PC-3 (cell line): Measurements from ENCODE around the gene CTAGE8. TPM values are rescaled to one million over a fixed set of nuclear protein-coding genes. Genes with fewer than 3 reads are reported as not detected.
A peak's percentile ranks its signal among the peaks of the same experiment; 100 is the strongest.
"Not testable (repeated sequence)": the region's sequence is repeated elsewhere in the genome, so short reads cannot be mapped to it uniquely, and the experiment has no call there.

Experiments used
- ATAC-seq: fragments of 200-7000 bp; cut with Tn5 transposase; 2 replicates; pipeline ENCODE4 v1.9.1; 2020; ENCODE audit warnings: mild to moderate bottlenecking, moderate library complexity
- BruUV-seq: library from RNA; stranded (reverse); fragments of 400-500 nt; replicated peaks from 2 replicates; lab custom pipeline; 2021; lab: Mats Ljungman, UMichigan
- CTCF ChIA-PET: fragments of 300-600 bp; sonication (Branson Sonifier 250); formaldehyde crosslinking; loops from one replicate; lab custom pipeline; 2022; ENCODE audit warnings: antibody characterized with exemption; lab: Charles Lee
- POLR2A ChIA-PET: fragments of 300-600 bp; sonication (Branson Sonifier 250); formaldehyde crosslinking; loops from one replicate; lab custom pipeline; 2022; ENCODE audit warnings: antibody characterized with exemption; ENCODE audit not compliant: unreplicated experiment; lab: Charles Lee
- DNase-seq: peaks from one replicate; pipeline ENCODE4 v3.0.0-alpha.2; 2015
- H2AFZ ChIP-seq: fragments of 300-600 bp; sonication (generic); 2 replicates; pipeline ENCODE4 v1.6.0; 2016; ENCODE audit warnings: antibody characterized with exemption, low read length
- H3F3A ChIP-seq: fragments of 300-600 bp; sonication (generic); one replicate; pipeline ENCODE4 v1.6.0; 2017; ENCODE audit warnings: antibody characterized with exemption, low read length, control low read depth, mild to moderate bottlenecking; ENCODE audit not compliant: unreplicated experiment
- H3K27ac ChIP-seq: fragments of 300-600 bp; sonication (generic); 2 replicates; pipeline ENCODE4 v1.5.1; 2016; ENCODE audit warnings: mild to moderate bottlenecking, low read length
- H3K27me3 ChIP-seq: fragments of 300-600 bp; sonication (generic); 2 replicates; pipeline ENCODE4 v1.6.1; 2016; ENCODE audit warnings: low read length, mixed read lengths
- H3K36me3 ChIP-seq: fragments of 300-600 bp; sonication (generic); 2 replicates; pipeline ENCODE4 v1.6.1; 2016; ENCODE audit warnings: low read depth, mixed run types, low read length, mixed read lengths
- H3K4me1 ChIP-seq: fragments of 300-600 bp; sonication (generic); 2 replicates; pipeline ENCODE4 v1.5.1; 2016; ENCODE audit warnings: low read length; ENCODE audit not compliant: insufficient read depth
- H3K4me2 ChIP-seq: fragments of 300-600 bp; sonication (generic); 2 replicates; pipeline ENCODE4 v1.6.0; 2016; ENCODE audit warnings: low read length
- H3K4me3 ChIP-seq: fragments of 300-600 bp; sonication (generic); 2 replicates; pipeline ENCODE4 v1.5.1; 2016; ENCODE audit warnings: mild to moderate bottlenecking, low read length, mixed read lengths
- H3K79me2 ChIP-seq: fragments of 300-600 bp; sonication (generic); 2 replicates; pipeline ENCODE4 v1.6.1; 2017; ENCODE audit warnings: low read length, mixed read lengths
- H3K9ac ChIP-seq: fragments of 300-600 bp; sonication (generic); 2 replicates; pipeline ENCODE4 v1.6.0; 2016; ENCODE audit warnings: mild to moderate bottlenecking, low read length
- H3K9me2 ChIP-seq: fragments of 300-600 bp; sonication (generic); replicated peaks from 2 replicates; pipeline ENCODE4 v1.6.1; 2016; ENCODE audit warnings: mixed run types, low read length, mixed read lengths
- H3K9me3 ChIP-seq: fragments of 300-600 bp; sonication (generic); 2 replicates; pipeline ENCODE4 v1.6.1; 2016; ENCODE audit warnings: low read length, mixed read lengths
- H4K20me1 ChIP-seq: fragments of 300-600 bp; sonication (generic); 2 replicates; pipeline ENCODE4 v1.6.1; 2016; ENCODE audit warnings: low read length, mixed read lengths
- intact Hi-C: fragments of 100-400 bp; cut with micrococcal nuclease; formaldehyde crosslinking; loops from 2 replicates; pipeline ENCODE4 v1.9.0; 2023
- total RNA-seq: library from RNA; depleted of rRNA; stranded (reverse); fragments of >200 nt; gene quantifications from 2 replicates; pipeline ENCODE4 v1.2.3, GENCODE V29; 2014

The CTAGE8 gene
- total RNA-seq, 1 experiment from 2014 or later: 0.69 TPM

DNA sequence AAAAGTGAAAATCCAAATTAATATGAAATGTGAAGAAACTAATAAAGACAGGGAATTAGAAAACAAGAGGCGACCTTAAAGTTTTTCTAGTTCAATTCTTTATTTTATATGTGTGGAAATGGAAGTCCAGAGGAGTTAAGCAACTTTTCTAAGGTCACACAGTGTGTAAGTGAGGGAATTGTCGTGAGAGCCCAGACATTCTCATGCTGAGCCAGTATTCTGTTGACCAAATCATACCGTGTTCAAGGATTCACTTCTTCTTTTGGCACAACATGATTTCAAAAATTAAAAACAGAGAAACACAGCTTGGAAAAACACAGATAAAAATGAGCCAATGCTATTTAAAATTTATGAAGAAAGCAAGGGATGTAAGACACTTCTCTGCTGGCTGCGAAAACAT is 42.2 kb downstream of the CTAGE8 start:
- POLR2A ChIA-PET, H3K36me3 ChIP-seq, H4K20me1 ChIP-seq, CTCF ChIA-PET, H3K79me2 ChIP-seq, H3K4me3 ChIP-seq, H3K9me3 ChIP-seq, H3K4me1 ChIP-seq, H3K27ac ChIP-seq, H2AFZ ChIP-seq, H3K9me2 ChIP-seq, DNase-seq, ATAC-seq, H3K9ac ChIP-seq, H3K4me2 ChIP-seq, H3F3A ChIP-seq, H3K27me3 ChIP-seq, BruUV-seq, intact Hi-C loops: not testable (repeated sequence)

DNA sequence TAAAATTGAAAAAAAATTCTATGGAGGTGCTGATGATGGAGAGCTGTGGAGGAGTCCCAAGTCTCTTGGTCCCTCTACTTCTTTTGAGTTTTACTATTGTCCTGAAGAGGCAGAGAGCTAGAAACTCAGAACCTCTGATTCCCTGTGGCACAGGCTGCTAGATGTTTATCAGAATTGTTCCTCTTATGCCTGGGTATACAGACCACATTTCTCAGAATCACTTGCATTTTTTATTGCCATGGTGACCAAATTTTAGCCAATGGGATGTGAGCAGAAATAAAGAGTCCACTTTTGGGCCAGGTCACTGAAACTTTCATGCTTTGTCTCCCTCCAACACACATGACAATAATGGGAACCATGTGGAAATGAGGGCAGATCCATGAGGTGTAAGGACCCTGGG is 45.4 kb downstream of the CTAGE8 start:
- H3K36me3 ChIP-seq, POLR2A ChIA-PET, CTCF ChIA-PET, H2AFZ ChIP-seq, ATAC-seq, intact Hi-C loops, H3K9ac ChIP-seq, BruUV-seq, H3K79me2 ChIP-seq, H3K27me3 ChIP-seq, H4K20me1 ChIP-seq, H3K4me2 ChIP-seq, H3F3A ChIP-seq, H3K4me1 ChIP-seq, H3K27ac ChIP-seq, H3K9me2 ChIP-seq, H3K9me3 ChIP-seq, H3K4me3 ChIP-seq, DNase-seq: not testable (repeated sequence)

- CTCF ChIA-PET, H3K27ac ChIP-seq, H3K4me2 ChIP-seq, H3K9ac ChIP-seq, H3K79me2 ChIP-seq, intact Hi-C loops, H2AFZ ChIP-seq, H3K9me3 ChIP-seq, H3K4me3 ChIP-seq, H4K20me1 ChIP-seq, H3F3A ChIP-seq, H3K9me2 ChIP-seq, H3K4me1 ChIP-seq, H3K36me3 ChIP-seq, BruUV-seq, POLR2A ChIA-PET, H3K27me3 ChIP-seq, DNase-seq: not testable (repeated sequence)
- peak; percentile 75 for ATAC-seq
These were observed 48.6 kb downstream of the CTAGE8 start for GRCh38 chr7:144220531-144220930.

- CTCF ChIA-PET, H2AFZ ChIP-seq, POLR2A ChIA-PET: not testable (repeated sequence)
These were observed 49.9 kb downstream of the CTAGE8 start for GRCh38 chr7:144219149-144219548.

DNA sequence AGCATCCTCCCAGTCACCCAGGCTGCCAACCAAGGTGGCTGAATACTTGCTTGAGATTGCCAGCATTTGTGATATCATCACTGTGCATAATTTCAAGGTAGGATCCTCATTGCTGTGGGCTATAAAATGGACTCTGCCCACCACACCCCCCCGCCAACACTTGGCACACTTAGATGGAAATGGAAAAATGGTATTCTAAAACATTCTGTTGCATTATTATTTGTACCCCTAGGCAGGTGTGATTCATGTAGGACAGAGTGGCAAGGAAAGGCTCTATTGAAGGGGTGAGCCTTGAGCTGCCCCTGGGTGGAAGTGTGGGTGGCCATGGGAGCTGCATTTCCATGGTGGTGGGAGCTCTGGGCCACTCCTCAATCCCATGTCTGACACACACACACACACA is 50.5 kb downstream of the CTAGE8 start:
- H3K9ac ChIP-seq, H3K4me2 ChIP-seq, H3K36me3 ChIP-seq, H3K9me3 ChIP-seq, H4K20me1 ChIP-seq, POLR2A ChIA-PET, H3K9me2 ChIP-seq, intact Hi-C loops, DNase-seq, BruUV-seq, H3K4me1 ChIP-seq, H3K79me2 ChIP-seq, H3F3A ChIP-seq, CTCF ChIA-PET, H2AFZ ChIP-seq, H3K27me3 ChIP-seq, H3K4me3 ChIP-seq, H3K27ac ChIP-seq: not testable (repeated sequence)
- ATAC-seq: peak; percentile 7; the same call in 1 of the 2 replicates

More at GRCh38 chr7:144219149-144219548, 49.9 kb downstream of the CTAGE8 start:
- H3K9me2 ChIP-seq, DNase-seq, H3K79me2 ChIP-seq, H3K9me3 ChIP-seq, H3K4me2 ChIP-seq, H3K36me3 ChIP-seq, H3F3A ChIP-seq, H3K4me3 ChIP-seq, intact Hi-C loops, H4K20me1 ChIP-seq, BruUV-seq, H3K27ac ChIP-seq, H3K27me3 ChIP-seq, H3K4me1 ChIP-seq, H3K9ac ChIP-seq: not testable (repeated sequence)
- peak; percentile 64 for ATAC-seq

GRCh38 chr7:144217200-144217599 is 51.9 kb downstream of the CTAGE8 start:
- H3K9ac ChIP-seq, H3K36me3 ChIP-seq, H3K9me2 ChIP-seq, intact Hi-C loops, H3K79me2 ChIP-seq, H3K9me3 ChIP-seq, H4K20me1 ChIP-seq, H3K4me3 ChIP-seq, DNase-seq, H2AFZ ChIP-seq, H3F3A ChIP-seq, H3K27ac ChIP-seq, H3K4me1 ChIP-seq, H3K27me3 ChIP-seq, POLR2A ChIA-PET, H3K4me2 ChIP-seq, BruUV-seq, ATAC-seq, CTCF ChIA-PET: not testable (repeated sequence)
